HepG2 (cell line): ENCODE data around the gene NXT1. TPM values are rescaled to one million over a fixed set of nuclear protein-coding genes. Genes with fewer than 3 reads are reported as not detected.
A peak's percentile ranks its signal among the peaks of the same experiment; 100 is the strongest.

ENCODE experiments used
- CSRNP2 ChIP-seq: sonication (generic); formaldehyde crosslinking; conservative IDR thresholded peaks from 2 replicates; pipeline ENCODE4 v1.8.0; 2022; ENCODE audit warnings: low read depth, missing genetic modification reagents
- DPF2 ChIP-seq: sonication (generic); formaldehyde crosslinking; IDR thresholded peaks from 2 replicates; pipeline ENCODE4 v1.4.0; 2020; ENCODE audit warnings: mild to moderate bottlenecking, low read depth, missing genetic modification reagents, borderline replicate concordance
- KLF12 ChIP-seq: sonication (generic); formaldehyde crosslinking; IDR thresholded peaks from 2 replicates; pipeline ENCODE4 v1.4.0; 2020; ENCODE audit warnings: missing genetic modification reagents, borderline replicate concordance
- MTF2 ChIP-seq: sonication (generic); formaldehyde crosslinking; IDR thresholded peaks from 2 replicates; pipeline ENCODE4 v1.5.0; 2020; ENCODE audit warnings: missing genetic modification reagents, borderline replicate concordance
- POLR2A ChIP-seq, 2 experiments: IDR thresholded peaks; 2 replicates each; pipeline ENCODE4 v1.6.1; 2011; ENCODE audit warnings: low read depth in 2 of 2, low read length in 2 of 2, mild to moderate bottlenecking in 1 of 2, moderate library complexity in 1 of 2; ENCODE audit not compliant: insufficient read depth in 1 of 2
- PRPF4 ChIP-seq: fragments of 200-400 bp; formaldehyde crosslinking; IDR thresholded peaks from 2 replicates; pipeline ENCODE4 v1.6.1; 2016; ENCODE audit warnings: low read length, low read depth; ENCODE audit not compliant: poor library complexity, severe bottlenecking
- SIN3A ChIP-seq: IDR thresholded peaks from 2 replicates; pipeline ENCODE4 v1.6.1; 2011; ENCODE audit warnings: low read depth, mild to moderate bottlenecking, control low read depth, low read length, borderline replicate concordance
- SMC3 ChIP-seq: IDR thresholded peaks from 2 replicates; pipeline ENCODE4 v1.6.1; 2011; ENCODE audit warnings: low read length, improper control_type of control experiment
- TEAD2 ChIP-seq: sonication (generic); formaldehyde crosslinking; IDR thresholded peaks from 2 replicates; pipeline ENCODE4 v1.9.0; 2021; ENCODE audit warnings: missing genetic modification reagents
- TGIF2 ChIP-seq: IDR thresholded peaks from 2 replicates; pipeline ENCODE4 v1.6.1; 2016; ENCODE audit warnings: control low read depth, missing compliant biosample characterization
- ZBTB8A ChIP-seq: sonication (generic); formaldehyde crosslinking; IDR thresholded peaks from 2 replicates; pipeline ENCODE4 v1.4.0; 2020; ENCODE audit warnings: mild to moderate bottlenecking, low read depth, missing genetic modification reagents, borderline replicate concordance
- ZIK1 ChIP-seq: sonication (generic); formaldehyde crosslinking; IDR thresholded peaks from 2 replicates; pipeline ENCODE4 v1.5.0; 2020; ENCODE audit warnings: mild to moderate bottlenecking, low read depth, missing genetic modification reagents, borderline replicate concordance
- ZNF18 ChIP-seq: sonication (generic); formaldehyde crosslinking; IDR thresholded peaks from 2 replicates; pipeline ENCODE4 v1.8.0; 2022; ENCODE audit warnings: mild to moderate bottlenecking, missing genetic modification reagents; ENCODE audit not compliant: insufficient replicate concordance
- ZNF318 ChIP-seq: sonication (generic); formaldehyde crosslinking; IDR thresholded peaks from 2 replicates; pipeline ENCODE4 v1.4.0; 2020; ENCODE audit warnings: mild to moderate bottlenecking, missing genetic modification reagents
- ZNF572 ChIP-seq: sonication (generic); formaldehyde crosslinking; IDR thresholded peaks from 2 replicates; pipeline ENCODE4 v1.5.1; 2020; ENCODE audit warnings: mild to moderate bottlenecking, missing genetic modification reagents
- ZNF709 ChIP-seq: sonication (generic); formaldehyde crosslinking; IDR thresholded peaks from 2 replicates; pipeline ENCODE4 v1.5.0; 2020; ENCODE audit warnings: mild to moderate bottlenecking, missing genetic modification reagents
- ZNF737 ChIP-seq: sonication (generic); formaldehyde crosslinking; IDR thresholded peaks from 2 replicates; pipeline ENCODE4 v1.5.0; 2020; ENCODE audit warnings: missing genetic modification reagents, mild to moderate bottlenecking, borderline replicate concordance
- polyA plus RNA-seq, 8 experiments: library from polyadenylated mRNA; depleted of rRNA in 3 of 8; stranded (reverse) in 7 of 8; unstranded in 1 of 8; fragments of >200 nt; fragmentation: Illumina TruSeq in 4 of 8; extraction: Trizol in 4 of 8; gene quantifications; 2 replicates each; pipeline versions ENCODE4 v1.2.1 to v1.2.3, GENCODE V29; 2011 to 2016; ENCODE audit warnings: low read depth in 4 of 8, missing spikeins in 1 of 8, mixed read lengths in 1 of 8; ENCODE audit not compliant: insufficient read depth in 1 of 8
- total RNA-seq, 5 experiments: library from RNA; depleted of rRNA; stranded (reverse); fragments of >200 nt; fragmentation: Illumina TruSeq; extraction: Trizol; gene quantifications; 2 replicates each; pipeline ENCODE4 v1.2.3, GENCODE V29; 2016; ENCODE audit warnings: low read depth in 1 of 5

NXT1 gene
- total and polyA plus RNA-seq, 2 of the 13 experiments (the other 11 are each of a cell fraction or from before 2014, with no cell fraction given): 35.6 to 65.9 TPM

GRCh38 chr20:23358923-23359593, 8.5 kb downstream of the NXT1 start (continued):
- TF ChIP-seq SIN3A (no peak), TEAD2 (CRISPR knock-in tag) (no peak), POLR2A (IDR thresholded peaks at IDR 0.05; ENCODE audit: insufficient read depth in 1 of 2, low read depth in 2 of 2, low read length in 2 of 2) (peak in 1 of 2 experiments; percentile 31; a peak in 1 of 4 replicates), MTF2 (CRISPR knock-in tag) (no peak), CSRNP2 (CRISPR knock-in tag) (no peak), ZNF318 (CRISPR knock-in tag) (no peak), KLF12 (CRISPR knock-in tag) (no peak), ZNF572 (CRISPR knock-in tag) (no peak), ZNF18 (CRISPR knock-in tag) (no peak), TGIF2 (CRISPR knock-in tag) (peak; percentile 71; the same call in 1 of the 2 replicates), ZNF737 (no peak), ZNF709 (CRISPR knock-in tag) (no peak), ZIK1 (CRISPR knock-in tag) (no peak), PRPF4 (no peak), ZBTB8A (no peak), DPF2 (CRISPR knock-in tag) (no peak), SMC3 (no peak)
